HG02798 (cell line): ENCODE measurements around the gene NRXN3.

ENCODE experiments used
- ATAC-seq: cut with Tn5 transposase; IDR thresholded peaks from one replicate; pipeline ENCODE4 v1.9.1; 2021; ENCODE audit warnings: mild to moderate bottlenecking; ENCODE audit not compliant: unreplicated experiment, poor library complexity

NRXN3 gene

GRCh38 chr14:78238141-78238540 lies 68.0 kb downstream of the NRXN3 start:
- ATAC-seq: no peak

DNA sequence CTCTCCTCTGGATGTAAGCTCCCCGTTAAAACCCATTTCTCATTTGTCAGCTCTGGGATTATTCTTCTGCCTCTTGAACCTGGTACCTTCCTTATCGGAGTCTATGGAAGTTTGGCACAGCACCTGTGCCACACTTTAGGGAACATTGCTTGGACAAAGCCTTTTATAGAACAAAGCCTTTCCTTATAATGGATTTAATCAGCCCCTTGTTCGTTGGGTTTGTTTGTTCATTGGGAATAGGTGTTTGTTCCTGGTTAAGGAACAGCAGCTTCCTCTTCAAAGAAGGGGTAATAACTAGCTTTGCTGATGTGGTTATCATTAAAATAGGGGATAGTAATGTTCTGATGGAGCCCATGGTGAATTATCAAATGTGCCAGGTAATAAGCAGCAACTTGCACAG lies 70.4 kb downstream of the NRXN3 start:
- ATAC-seq: no peak

DNA sequence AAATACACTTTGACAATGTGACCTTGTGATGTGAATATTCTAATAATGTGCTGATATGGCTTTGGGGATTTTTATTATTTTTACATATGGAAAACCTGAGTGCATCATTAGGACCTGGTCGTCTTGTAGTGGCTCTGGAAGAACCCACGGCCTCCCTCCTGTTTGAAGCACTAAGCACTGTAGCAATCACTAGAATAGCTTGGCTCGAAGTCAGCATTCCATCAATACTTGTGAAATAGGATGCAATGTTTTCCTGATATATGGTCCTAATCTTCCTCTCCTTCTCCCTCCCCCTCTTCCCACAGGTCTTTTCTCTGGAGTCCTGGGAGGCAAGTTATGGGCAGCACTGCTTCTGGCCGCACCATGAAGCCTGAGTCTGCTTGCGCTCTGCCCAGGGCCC lies 71.9 kb downstream of the NRXN3 start:
- no peak for ATAC-seq

GRCh38 chr14:78243187-78243586 lies 73.0 kb downstream of the NRXN3 start:
- no peak for ATAC-seq

DNA sequence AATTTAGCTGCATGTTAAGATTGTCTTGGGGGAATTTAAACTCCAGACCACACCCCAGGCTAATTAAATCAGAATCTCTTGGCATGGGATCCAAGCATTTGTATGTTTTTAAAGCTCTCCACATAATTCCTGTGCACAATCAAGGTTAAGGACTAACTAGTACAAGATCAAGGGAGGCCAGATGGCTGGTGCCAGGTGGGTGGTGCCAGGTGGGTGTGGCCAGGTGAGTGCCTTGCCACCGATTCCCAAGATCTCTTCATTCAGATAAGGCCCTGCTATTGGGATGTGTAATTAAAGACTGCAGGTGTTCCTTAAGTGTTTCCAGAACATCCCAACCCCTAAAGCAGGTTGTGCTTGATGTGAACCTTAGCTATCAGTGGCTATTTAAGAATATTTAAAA lies 75.1 kb downstream of the NRXN3 start:
- ATAC-seq: no peak

- ATAC-seq: no peak
These were observed 78.4 kb downstream of the NRXN3 start for GRCh38 chr14:78248501-78249090.

GRCh38 chr14:78251308-78251707 lies 81.1 kb downstream of the NRXN3 start:
- no peak for ATAC-seq

DNA sequence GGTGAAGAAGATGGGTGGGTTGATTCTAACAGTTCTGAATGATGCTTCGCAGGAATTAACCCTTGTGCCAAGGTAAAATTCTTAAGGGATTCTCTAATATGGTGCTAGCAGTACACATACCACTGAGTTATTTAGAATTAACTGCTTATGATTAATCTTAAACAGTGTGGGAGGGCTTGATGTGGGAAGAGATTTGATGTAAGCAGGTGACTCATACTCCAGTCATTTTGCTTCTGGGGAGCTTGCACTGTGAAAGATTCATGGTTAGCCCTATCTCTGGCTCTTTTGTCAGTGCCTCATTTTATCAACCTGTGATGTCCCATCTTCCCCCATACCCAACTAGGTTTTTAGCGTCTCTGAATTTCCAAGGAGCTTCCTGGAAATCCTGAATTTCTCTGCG lies 83.8 kb downstream of the NRXN3 start:
- ATAC-seq: no peak

- no peak for ATAC-seq
These were observed 84.8 kb downstream of the NRXN3 start for GRCh38 chr14:78254911-78255461.

GRCh38 chr14:78259831-78260230 lies 89.7 kb downstream of the NRXN3 start:
- no peak for ATAC-seq

DNA sequence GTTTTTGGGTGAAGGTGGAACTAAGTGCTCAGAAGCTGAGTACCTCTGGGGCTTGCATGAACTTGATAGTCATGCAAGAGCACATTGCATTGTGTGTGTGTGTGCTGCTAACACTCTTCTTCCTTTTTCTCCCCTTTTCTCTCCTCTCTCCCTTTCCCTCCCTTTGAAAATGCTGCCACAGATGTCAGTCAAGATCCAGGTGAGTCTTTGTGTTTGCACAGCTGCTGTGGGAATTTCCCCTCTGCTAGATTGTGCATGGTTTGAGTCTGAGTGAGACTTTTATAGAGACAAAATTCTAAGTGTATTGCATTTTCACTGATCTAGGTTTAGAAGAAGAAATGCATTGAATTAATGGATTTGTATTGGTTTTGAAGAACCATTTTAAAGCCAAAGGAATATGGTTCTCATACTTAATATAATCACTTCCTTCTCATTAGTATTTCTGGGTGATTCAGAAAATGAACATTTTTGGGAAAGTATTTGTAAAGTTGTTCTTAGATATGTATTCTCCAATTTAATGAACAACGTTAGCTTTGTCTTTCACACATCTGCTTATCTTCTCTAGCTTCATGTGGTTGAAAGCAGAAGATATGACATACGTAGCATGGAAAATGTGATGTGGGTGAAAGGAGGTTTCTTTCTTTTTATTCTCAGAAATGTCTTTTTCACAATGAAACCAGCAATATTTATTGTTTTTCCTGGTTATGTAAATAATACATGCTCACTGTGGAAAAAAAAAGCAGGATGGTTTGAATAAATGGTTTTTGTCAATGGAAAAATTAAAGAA lies 108.5 kb downstream of the NRXN3 start:
- no peak for ATAC-seq

- ATAC-seq: no peak
These were observed 112.3 kb downstream of the NRXN3 start for GRCh38 chr14:78282437-78282836.

DNA sequence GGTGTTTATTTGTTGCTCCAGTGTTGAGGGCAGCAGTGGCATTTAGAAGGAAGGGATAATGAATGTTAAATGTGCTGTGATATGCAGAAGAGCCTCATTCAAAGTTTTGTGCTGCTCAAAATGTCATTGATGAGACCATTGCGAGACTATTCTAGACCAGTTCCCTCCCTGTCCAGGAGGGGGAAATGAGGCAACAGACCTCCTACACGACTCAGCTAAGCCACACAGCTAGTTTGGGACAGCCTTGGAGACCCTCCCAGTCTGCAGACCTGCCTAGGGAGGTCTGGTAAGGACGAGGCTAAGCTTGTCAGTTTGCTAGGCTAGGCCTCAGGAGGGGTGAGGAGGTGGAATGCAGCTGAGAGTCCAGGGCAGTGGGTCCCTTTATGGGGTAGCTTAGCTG lies 116.0 kb downstream of the NRXN3 start:
- ATAC-seq: no peak

- no peak for ATAC-seq
These were observed 121.8 kb downstream of the NRXN3 start for GRCh38 chr14:78292003-78292402.

DNA sequence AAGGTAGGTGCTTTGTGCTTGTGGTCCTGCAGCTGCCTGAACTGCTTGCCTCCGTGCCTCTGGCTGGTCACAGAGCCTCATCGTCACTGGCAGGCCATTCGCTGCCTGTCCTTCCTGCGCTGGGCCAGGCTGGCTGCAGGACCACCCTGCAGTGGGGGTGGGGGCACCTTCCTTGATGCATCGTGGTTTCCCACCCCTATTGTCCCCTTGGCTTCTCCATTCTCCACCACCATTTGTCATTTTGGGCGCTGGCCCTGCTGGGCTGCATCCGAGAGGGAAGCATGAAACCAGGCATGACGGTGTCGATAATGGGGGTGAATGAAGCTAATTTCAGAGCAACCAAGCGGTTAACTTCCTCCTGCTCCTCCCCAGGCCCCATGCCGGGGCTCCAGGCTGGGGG lies 127.7 kb downstream of the NRXN3 start:
- no peak for ATAC-seq

DNA sequence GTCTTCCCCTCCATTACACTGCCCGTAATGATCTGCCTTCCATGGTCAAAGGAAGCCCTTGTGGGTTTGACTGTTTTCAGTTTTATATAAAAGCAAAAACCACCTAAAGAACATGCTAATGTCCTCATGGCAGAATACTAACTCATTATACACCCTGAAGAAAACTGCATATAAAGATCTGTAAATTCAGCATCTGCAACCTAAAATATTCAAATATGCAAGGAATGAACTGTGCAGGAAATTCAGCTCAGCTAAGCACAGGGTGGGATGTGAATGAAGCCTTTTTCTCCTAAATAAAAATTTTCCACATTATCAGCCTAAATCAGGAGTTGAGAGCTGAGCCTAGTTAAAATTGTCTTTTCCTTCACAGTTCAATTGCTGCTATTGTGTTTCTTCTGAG lies 128.1 kb downstream of the NRXN3 start:
- ATAC-seq: no peak

DNA sequence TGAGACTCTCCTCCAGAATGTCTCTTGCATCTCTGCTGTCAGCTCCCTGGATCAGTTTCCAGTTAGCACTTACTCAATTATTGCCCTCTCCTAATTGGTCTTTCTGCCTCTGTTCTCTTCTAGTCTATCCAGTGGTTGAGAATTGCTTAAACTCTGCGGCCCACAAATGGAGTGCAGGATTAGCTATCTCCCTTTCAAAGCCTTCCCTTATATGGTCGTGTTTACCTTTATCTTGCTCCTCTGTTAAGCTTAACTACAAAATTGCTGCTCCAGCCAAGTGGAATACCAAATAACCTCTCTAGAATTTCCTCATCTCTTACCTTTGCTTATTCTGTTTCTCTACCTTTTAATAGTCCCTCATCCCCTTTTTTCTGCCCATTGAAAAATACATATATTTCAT lies 132.7 kb downstream of the NRXN3 start:
- no peak for ATAC-seq

DNA sequence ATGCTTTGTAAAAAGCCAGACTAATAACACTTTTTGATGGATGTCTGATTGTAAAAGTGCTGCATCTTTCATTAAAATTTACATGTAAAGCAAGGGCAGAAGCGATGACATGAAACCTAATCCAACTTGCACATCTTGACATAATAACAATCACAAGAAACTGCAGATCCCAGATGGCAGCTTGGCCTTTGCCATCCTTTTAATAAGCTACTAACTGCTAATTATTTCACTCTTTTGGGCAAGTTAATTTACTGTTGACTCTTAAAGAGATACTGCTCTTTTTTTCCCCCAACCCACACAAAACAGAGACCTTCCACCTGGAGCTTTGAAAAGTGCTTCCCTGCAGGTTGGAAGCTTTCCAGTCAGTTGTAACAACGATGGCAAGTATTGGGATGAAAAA lies 137.5 kb downstream of the NRXN3 start:
- no peak for ATAC-seq

GRCh38 chr14:78308079-78308478 lies 137.9 kb downstream of the NRXN3 start:
- ATAC-seq: no peak

DNA sequence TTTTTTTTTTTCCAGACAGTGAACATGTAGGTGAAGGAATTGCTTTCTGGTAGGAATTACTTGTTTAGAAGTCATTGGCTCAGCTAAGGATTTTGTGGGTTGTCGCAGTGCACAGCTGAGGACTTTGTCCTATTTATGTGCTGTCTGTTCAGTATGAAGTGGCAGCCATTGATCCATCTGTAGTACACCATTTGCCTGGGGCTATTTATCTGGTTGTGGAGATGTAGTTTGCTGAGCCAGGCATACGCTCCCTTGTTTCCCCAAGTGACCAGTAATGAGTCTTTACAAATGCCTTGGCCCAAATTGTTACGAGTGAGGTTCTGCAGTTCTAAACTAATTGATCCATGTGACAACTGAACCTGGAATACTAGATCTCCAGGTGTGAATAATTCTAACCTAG lies 140.1 kb downstream of the NRXN3 start:
- no peak for ATAC-seq

- ATAC-seq: no peak
These were observed 143.3 kb downstream of the NRXN3 start for GRCh38 chr14:78313499-78313898.

DNA sequence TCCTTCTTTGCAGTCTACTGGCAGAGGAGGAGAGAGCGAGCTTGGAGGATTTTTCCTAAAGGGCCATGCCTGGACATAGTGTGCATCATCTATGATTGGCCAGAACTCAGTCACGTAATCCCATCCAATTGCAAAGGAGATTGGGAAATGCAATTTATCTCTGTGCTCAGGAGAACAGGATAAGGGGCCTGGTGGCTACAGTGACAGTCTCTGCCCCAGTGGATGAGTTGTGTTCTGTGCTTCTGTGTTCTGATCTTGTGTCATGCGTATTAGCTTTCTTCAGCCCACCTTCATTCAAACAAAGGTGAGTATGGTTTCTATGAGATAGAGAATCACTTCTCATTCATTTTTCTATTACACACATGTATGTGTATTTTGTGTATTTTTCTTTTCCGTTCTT lies 144.3 kb downstream of the NRXN3 start:
- ATAC-seq: no peak
